ENCODE measurements around the gene CSTPP1. TPM values are rescaled to one million over a fixed set of nuclear protein-coding genes. Genes with fewer than 3 reads are reported as not detected.

Gene CSTPP1
- total RNA-seq, 1 donor from 2014 or later: 18.0 TPM

DNA sequence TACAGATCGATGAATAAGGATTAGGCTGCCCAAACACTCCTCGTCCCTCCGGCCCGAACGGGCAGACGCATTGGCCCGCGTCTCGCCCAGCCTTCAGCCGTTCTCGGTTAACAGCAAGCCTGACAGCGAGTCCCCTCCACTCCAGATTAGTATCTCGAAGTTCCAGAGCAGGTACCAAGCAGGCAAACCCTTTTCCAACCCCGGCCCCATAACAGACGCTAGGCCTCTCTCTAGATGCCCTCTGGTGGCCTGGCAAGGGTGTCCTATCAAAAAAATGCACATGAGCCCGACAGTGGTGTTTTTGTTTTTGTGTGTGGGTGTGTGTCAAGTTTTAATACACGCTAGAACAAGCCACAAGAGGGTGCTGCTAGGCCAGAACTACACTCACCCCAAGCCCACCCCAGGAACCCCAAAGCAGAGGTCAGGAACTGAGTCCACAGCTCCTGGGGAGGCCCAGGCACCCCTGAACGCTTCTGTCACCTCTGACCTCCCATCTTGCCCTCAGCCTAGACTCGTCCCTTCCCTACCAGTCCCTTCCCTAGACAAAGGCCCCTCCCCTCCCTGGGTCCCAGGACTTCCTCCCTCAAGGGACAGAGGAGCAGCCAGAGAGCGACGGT, 240.8 kb downstream of the CSTPP1 start:
- no peaks in the 10 kb centered on the region for H3K27me3 Mint-ChIP-seq

DNA sequence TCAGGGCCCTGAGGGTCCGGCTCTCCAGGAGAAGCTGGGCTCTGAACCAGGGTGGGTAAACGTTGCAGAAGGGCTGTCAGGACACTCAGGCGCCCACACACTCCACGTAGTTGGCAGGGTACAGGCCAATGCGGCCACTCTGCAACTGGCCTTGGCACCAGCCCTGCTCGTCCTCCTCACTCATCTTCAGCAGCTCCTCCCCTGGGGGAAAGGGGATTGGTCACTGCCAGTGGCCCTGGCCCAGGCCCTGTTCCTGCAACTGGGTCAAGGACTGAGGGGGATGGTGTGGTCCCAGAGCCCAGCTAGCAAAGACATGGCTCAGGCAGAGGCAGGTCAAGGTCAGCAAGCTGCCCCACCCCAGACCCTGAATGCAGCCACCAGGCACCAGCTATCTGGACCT, 241.3 kb downstream of the CSTPP1 start:
- H3K27ac Mint-ChIP-seq: peak overlapping the region; percentile 99
- DNase-seq: no peak
- no peaks in the 10 kb centered on the region for H3K27me3 Mint-ChIP-seq
- H3K9me3 Mint-ChIP-seq: no peaks in the 10 kb centered on the region
- peak overlapping the region; percentile 92 for H3K4me3 Mint-ChIP-seq
- H3K4me1 Mint-ChIP-seq: peaks cover 25% of the 10 kb centered on the region
- peaks cover 13% of the 10 kb centered on the region for H3K36me3 Mint-ChIP-seq (ENCODE audit: low read depth)
- intact Hi-C loops (cut with micrococcal nuclease): loop anchor here (1.0 to 2.0 kb wide), 8 partner anchors 8 to 477 kb away; partner anchors contain the start of genes ACP2, ARHGAP1, CKAP5 and DDB2

More for the DNA sequence above, 240.8 kb downstream of the CSTPP1 start:
- H3K27ac Mint-ChIP-seq: peak overlapping the region; percentile 99
- intact Hi-C loops (cut with micrococcal nuclease): loop anchor here (1.0 to 2.0 kb wide), 8 partner anchors 9 to 477 kb away; partner anchors contain the start of genes ACP2, ARHGAP1, CKAP5 and DDB2
- H3K9me3 Mint-ChIP-seq: no peaks in the 10 kb centered on the region
- DNase-seq: peak; percentile 91
- peaks cover 15% of the 10 kb centered on the region for H3K36me3 Mint-ChIP-seq (ENCODE audit: low read depth)
- peak overlapping the region; percentile 92 for H3K4me3 Mint-ChIP-seq
- H3K4me1 Mint-ChIP-seq: peaks cover 28% of the 10 kb centered on the region

DNA sequence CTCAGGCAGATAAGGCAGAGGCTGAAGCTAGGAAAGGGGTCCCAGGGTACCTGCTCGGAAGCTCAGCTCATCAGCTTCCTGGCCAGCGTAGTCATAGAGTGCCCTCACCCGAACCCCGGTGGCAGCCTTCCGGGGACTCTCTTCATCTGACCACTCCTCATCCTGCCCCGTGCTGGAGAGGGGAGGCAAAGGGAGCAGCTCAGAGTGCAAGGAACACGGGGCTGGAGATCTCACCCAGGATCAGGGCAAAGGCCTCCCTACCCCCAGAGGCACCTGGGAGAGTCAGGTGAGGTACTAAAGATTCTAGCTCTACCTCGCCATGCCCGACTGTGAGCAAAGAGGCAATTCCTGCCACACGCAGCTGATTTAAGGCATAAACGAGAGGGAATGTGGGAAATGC, 241.8 kb downstream of the CSTPP1 start:
- Mint-ChIP-seq H3K4me1 (peaks cover 25% of the 10 kb centered on the region), H3K4me3 (no peak overlapping the region), H3K27ac (no peak overlapping the region), H3K9me3 (no peaks in the 10 kb centered on the region), H3K36me3 (ENCODE audit: low read depth) (peaks cover 9% of the 10 kb centered on the region), H3K27me3 (no peaks in the 10 kb centered on the region)
- DNase-seq: no peak
- intact Hi-C loops (cut with micrococcal nuclease): no loop called here

DNA sequence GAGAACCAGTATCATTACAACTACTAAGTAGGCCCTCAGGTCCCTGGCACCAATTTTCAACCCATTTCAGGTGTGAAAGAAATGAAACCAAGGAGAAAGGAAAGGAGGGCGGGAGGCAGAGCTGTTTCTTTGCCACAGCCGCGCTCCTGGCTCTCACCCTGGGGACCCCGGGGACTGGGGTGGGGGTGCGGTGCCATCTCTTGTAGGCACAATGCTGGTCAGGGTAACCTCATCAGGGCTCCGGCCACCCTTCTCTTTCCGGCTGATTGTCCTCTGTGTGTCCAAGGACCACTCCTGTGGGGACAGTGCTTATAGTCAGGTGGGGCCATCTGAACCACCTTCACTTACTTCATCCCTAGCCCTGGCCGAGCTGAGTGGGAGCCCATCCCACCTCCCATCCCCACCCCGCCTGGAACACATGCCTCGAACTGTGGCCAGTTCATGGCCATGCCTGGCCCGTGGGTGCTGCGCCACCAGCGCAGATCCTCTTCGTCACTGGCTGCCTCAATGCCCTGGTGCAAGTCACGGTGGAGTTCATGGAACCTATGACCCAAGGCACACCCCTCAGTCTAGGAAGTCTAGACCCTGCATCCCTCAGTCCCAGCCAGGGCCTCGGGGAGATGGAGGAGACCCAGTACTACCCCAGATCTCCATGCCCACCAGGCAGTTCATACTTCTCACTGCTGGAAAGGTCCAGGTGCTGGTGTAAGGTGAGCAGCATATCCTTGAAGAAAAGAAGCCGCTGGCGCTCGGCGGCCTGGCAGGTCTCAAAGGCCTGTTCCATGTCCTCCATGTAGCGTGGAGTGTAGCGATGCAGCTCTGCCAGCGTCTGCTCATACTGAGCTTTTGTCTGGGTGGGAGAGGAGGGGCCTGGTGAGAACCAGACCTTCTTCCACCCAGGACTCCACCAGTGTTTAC, 242.4 kb downstream of the CSTPP1 start:
- intact Hi-C loops (cut with micrococcal nuclease): no loop called here
- H3K27ac Mint-ChIP-seq: no peak overlapping the region

DNA sequence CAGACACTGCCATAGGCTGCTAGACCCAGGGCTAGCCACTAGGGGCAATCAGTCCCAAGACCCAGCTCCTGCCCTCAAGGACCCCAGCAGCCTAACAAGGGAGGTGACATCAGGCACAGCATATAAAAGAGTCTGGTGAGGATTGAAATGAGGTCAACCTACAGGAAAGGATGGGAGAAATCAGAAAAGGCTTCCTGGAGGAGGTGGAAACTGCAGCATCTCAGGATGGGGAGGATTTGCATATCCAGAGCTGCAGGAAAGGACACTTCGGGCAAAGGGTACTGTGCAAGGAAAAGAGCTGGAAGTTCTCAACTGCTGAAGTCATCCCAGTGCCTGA, 243.1 kb downstream of the CSTPP1 start:
- intact Hi-C loops (cut with micrococcal nuclease): no loop called here
- Mint-ChIP-seq H3K27me3 (no peaks in the 10 kb centered on the region), H3K27ac (no peak overlapping the region), H3K4me1 (peaks cover 25% of the 10 kb centered on the region), H3K36me3 (ENCODE audit: low read depth) (peaks cover 9% of the 10 kb centered on the region), H3K4me3 (no peak overlapping the region), H3K9me3 (no peaks in the 10 kb centered on the region)
- DNase-seq: peak; percentile 84

More for the DNA sequence above, 242.4 kb downstream of the CSTPP1 start:
- H3K4me1 Mint-ChIP-seq: peaks cover 25% of the 10 kb centered on the region
- peaks cover 9% of the 10 kb centered on the region for H3K36me3 Mint-ChIP-seq (ENCODE audit: low read depth)
- no peaks in the 10 kb centered on the region for H3K9me3 Mint-ChIP-seq
- H3K4me3 Mint-ChIP-seq: no peak overlapping the region
- H3K27me3 Mint-ChIP-seq: no peaks in the 10 kb centered on the region
- DNase-seq: no peak

DNA sequence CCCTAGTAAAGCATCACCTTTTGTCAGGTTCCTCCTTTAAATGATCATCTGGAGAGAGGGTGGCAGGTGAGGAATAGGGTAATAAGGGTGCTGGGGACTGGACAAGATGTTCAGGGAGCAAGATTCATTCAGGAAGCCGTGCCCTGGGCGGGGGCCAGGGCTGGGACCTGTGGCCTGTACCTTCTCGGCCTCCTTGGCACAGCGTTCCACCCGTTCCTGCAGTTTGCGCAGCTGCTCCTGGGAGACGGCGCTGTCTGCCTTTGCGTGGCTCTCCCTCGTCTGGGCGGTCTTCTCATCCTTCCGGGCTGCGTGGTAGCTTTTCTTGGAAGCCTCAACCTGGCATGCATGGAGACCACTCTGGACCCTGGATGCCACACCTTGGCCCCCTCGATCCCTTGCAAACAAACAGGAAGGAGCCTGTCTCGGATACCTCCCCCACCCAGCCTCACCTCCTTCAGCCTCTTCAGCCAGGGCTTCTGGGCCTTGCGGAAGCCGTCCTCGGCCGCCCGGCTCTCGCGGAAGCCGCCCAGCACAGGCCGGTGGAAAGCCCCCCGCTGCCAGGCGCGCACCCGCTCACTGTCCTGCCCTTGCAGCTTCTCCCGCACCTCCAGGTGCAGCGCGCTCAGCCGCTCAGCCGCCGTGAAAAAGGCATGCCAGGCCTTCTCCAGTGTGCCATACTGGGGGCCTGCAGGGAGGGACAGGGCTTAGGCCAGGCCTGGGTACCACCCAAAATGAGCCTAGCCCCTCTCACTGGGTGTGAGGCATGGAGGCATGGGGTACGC, 243.6 kb downstream of the CSTPP1 start:
- Mint-ChIP-seq H3K27me3 (no peaks in the 10 kb centered on the region), H3K27ac (no peak overlapping the region), H3K9me3 (no peaks in the 10 kb centered on the region), H3K4me1 (peaks cover 24% of the 10 kb centered on the region), H3K36me3 (ENCODE audit: low read depth) (peaks cover 7% of the 10 kb centered on the region), H3K4me3 (no peak overlapping the region)
- DNase-seq: no peak
- intact Hi-C loops (cut with micrococcal nuclease): no loop called here

DNA sequence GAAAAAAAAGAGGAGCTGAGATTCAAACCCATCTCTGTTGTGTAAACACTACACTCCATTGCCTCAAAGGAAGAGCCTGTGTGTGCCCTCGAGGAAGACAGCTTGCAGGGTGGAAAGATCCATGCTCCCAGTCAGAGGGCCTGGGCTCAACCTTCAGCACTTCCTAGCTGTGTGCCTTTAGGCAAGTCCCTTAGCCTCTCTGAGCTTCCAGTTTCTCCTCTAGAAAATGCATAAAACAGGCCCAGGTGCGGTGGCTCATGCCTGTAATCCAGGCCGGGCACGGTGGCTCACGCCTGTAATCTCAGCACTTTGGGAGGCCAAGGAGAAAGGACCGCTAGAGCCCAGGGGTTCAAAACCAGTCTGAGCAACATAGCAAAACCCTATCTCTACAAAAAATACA, 244.7 kb downstream of the CSTPP1 start:
- no peaks in the 10 kb centered on the region for H3K9me3 Mint-ChIP-seq
- H3K4me1 Mint-ChIP-seq: peaks cover 15% of the 10 kb centered on the region
- no peak for DNase-seq
- H3K27me3 Mint-ChIP-seq: no peaks in the 10 kb centered on the region
- no peak overlapping the region for H3K27ac Mint-ChIP-seq
- intact Hi-C loops (cut with micrococcal nuclease): no loop called here
- H3K36me3 Mint-ChIP-seq (ENCODE audit: low read depth): peaks cover 2% of the 10 kb centered on the region
- H3K4me3 Mint-ChIP-seq: no peak overlapping the region

DNA sequence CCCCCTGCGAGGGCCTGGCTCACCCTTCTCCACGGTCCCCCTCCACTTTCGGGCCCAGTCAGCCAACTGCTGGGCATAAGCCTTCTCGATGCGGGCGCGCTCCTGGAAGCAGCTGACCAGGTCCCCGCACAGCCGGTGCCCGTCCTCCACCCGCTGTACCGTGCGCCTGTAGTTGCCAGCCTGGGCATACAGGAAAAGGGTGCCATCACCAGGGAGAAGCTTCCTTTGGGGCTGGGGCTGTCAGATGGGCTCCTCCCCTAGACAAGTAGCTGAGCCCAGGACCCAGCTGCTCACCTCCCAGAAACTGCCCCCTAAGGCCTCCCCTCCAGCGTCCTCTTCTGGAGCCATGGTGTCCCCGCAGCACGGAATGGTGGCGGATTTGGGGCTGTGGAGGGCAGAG, 245.8 kb downstream of the CSTPP1 start:
- DNase-seq: no peak
- Mint-ChIP-seq H3K27me3 (peaks cover 6% of the 10 kb centered on the region), H3K4me1 (peaks cover 17% of the 10 kb centered on the region), H3K9me3 (no peaks in the 10 kb centered on the region), H3K27ac (no peak overlapping the region), H3K36me3 (ENCODE audit: low read depth) (no peaks in the 10 kb centered on the region), H3K4me3 (no peak overlapping the region)
- intact Hi-C loops (cut with micrococcal nuclease): no loop called here

DNA sequence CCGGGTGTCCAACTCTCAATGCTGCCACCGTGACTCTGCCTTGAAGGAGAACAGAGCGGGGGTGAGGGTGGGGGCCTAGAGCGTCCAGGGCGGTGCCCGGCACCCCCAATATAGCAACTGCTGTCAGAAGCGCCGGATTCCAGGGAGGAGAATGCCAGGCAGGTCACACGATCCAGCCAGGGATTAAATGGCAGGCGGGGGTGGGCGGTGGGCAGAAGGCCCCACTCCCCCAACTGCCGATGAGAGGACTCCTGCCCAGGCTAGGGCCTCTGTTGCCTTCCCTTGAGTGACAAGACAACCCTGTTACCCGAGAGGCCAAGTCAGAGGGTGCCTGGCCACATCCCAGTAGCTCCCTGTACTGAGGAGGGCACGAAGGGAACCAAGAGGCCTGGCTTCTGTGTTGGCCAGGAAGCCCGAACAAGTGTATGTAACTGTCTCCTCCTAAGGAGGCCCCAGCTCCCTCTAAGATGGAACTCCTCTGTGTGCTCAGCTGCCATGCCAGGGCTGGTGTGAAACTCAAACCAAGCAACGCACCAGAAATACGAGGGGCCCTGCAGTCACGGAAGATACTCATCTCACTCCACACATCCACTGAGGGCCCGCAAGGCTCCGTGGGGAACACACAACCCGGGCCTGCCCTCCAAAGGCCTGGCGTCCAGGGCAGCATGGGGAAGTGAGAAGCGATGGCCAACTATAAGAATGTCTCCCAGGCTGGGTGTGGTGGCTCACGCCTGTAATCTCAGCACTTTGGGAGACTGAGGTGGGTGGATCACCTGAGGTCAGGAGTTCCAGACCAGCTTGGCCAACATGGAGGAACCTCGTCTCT, 246.7 kb downstream of the CSTPP1 start:
- Mint-ChIP-seq H3K27ac (no peak overlapping the region), H3K4me3 (no peak overlapping the region), H3K9me3 (no peaks in the 10 kb centered on the region), H3K27me3 (peaks cover 14% of the 10 kb centered on the region), H3K36me3 (ENCODE audit: low read depth) (no peaks in the 10 kb centered on the region), H3K4me1 (peaks cover 11% of the 10 kb centered on the region)
- intact Hi-C loops (cut with micrococcal nuclease): no loop called here
- no peak for DNase-seq

DNA sequence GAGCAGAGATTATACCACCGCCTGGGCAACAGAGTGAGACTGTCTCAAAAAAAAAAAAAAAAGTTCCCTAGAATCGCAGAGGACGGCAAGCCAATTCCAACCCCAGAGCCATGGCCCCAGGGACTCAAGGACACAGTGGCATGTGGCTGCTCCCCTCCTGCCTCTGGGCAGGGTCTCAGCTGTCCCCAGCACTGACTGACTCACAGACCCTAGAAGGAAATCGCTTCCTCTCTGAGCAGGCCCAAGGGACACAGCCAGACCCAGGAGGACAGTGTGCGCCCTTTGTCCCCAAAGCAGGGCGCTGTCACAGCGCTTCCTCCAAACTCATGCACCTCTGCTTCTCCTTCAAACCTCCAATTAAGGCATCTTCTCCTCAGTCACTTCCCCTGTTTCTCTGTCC, 247.4 kb downstream of the CSTPP1 start:
- no peak for DNase-seq
- Mint-ChIP-seq H3K27ac (no peak overlapping the region), H3K27me3 (peaks cover 16% of the 10 kb centered on the region), H3K9me3 (no peaks in the 10 kb centered on the region), H3K4me1 (peaks cover 11% of the 10 kb centered on the region), H3K4me3 (no peak overlapping the region), H3K36me3 (ENCODE audit: low read depth) (no peaks in the 10 kb centered on the region)
- intact Hi-C loops (cut with micrococcal nuclease): no loop called here

DNA sequence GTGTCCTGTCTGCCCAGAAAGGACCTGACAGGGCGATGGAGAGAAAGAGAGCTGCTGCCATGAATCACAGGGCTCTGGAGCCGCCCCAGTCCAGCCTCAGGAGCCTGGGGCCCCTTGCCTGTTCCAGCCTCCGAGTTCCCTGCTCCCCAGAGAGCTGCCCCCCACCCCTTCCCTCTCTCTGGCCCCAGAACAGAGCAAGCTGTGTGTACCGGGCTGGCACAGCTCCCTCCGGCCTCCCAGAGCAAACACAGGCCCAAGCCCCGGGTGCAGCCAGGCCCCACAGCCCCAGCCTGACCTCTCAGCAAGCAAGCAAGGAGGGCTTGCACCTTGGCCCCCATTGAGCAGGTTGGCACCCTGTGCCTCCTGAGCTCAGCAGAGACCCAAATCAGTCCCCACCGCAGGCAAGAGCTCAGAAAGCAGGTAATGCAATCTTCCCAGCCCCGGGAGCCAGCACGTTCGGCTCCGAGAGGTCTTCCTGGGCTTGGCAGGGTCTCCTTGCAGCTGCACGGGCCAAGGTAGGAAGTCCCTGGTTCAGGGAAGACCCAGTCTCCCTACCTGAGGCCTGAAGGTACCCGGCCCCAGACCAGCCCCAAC, 248.2 kb downstream of the CSTPP1 start:
- peak overlapping the region; percentile 45 for H3K4me3 Mint-ChIP-seq

DNA sequence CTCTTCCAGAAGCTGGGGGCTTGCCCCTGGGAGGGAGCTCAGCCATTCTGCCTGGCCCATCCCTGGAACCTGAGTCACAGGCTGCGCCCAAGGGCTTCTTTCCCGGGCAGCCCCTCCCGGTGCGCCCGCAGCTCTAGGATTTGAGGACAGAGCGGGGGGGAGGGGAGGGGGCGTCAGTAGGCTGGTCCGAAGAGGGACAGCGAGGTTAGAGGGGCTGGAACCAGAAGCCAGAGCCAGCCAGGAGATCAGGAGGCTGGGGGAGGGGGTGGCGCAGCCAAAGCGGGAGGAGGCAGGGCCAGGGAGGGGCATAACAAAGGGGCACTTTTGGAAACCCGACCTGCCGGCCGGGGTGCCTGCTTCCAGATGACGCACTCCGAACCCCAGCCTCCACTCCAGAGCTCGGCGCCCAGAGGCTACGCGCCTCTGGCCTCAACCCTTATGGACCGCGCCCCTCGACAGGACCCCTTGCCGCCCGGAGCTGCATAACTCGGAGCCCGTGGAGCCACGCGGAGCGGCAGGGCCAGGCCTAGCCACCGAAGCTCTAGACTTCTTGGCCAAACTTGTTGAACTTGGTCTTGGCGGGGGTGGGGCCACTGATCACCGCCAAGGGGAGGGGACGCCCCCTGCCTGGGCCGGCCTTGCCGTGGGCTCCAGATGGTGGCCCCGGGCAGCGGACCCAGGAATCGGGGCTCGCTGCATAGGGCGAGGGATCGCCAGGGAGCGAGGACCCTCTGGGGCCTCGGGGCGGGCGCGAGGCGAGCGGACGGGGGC, 248.9 kb downstream of the CSTPP1 start:
- no peaks in the 10 kb centered on the region for H3K36me3 Mint-ChIP-seq (ENCODE audit: low read depth)
- peaks cover 29% of the 10 kb centered on the region for H3K27me3 Mint-ChIP-seq
- peak; percentile 67 for DNase-seq
- no peaks in the 10 kb centered on the region for H3K9me3 Mint-ChIP-seq
- H3K27ac Mint-ChIP-seq: no peak overlapping the region
- intact Hi-C loops (cut with micrococcal nuclease): loop anchor here (1.0 kb wide), 2 partner anchors 8 to 29 kb away; partner anchors contain the start of gene DDB2
- peaks cover 5% of the 10 kb centered on the region for H3K4me1 Mint-ChIP-seq
- H3K4me3 Mint-ChIP-seq: peak overlapping the region; percentile 69

More for the DNA sequence above, 248.2 kb downstream of the CSTPP1 start:
- H3K27me3 Mint-ChIP-seq: peaks cover 23% of the 10 kb centered on the region
- intact Hi-C loops (cut with micrococcal nuclease): no loop called here
- no peak for DNase-seq
- H3K27ac Mint-ChIP-seq: no peak overlapping the region
- H3K36me3 Mint-ChIP-seq (ENCODE audit: low read depth): no peaks in the 10 kb centered on the region
- peaks cover 5% of the 10 kb centered on the region for H3K4me1 Mint-ChIP-seq
- no peaks in the 10 kb centered on the region for H3K9me3 Mint-ChIP-seq

Data from activated CD4-positive, alpha-beta T cell treated with anti-CD3 and anti-CD28 coated beads, Interleukin-2, amount 10 ng/mL, durations not matched to agents 24 days and 14 days (primary cell).